Amniotic epithelial cell (primary cell): ENCODE data around the gene ATG16L2.
A peak's percentile ranks its signal among the peaks of the same experiment; 100 is the strongest.
"Not testable (repeated sequence)": the region's sequence is repeated elsewhere in the genome, so short reads cannot be mapped to it uniquely, and the experiment has no call there.

Experiments used
- DNase-seq: peaks from one replicate; pipeline ENCODE4 v3.0.0-alpha.2; 2010; ENCODE audit warnings: low read depth

Gene ATG16L2

DNA sequence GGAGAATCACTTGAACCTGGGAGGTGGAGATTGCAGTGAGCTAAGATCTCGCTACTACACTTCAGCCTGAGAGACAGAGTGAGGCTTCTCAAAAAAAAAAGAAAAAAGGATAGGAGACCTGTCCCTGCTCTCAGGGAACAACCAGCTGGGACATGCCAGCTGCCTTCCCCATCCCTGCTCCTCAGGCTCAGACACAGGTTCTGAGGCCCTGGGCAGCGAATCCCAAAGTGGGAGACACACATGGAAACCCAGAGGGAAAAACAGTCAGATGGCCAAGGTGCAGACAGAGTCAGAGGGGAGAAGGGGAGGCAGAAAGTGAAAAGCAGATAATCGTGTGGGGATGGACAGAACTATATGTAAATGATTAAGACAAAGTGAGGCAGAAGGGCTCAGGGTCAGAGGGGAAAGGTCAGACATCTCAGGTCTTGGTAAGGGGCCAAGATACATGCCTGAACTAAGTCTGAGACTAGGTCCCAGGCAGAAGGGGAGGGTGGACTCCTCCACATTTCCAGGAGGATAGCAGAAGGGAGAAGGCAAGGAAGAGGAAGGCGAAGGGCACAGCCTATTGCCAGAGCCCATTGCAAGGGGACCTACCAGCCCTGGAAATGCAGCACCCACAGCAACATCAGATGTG is 34.6 kb upstream of the ATG16L2 start:
- DNase-seq = no peak

DNA sequence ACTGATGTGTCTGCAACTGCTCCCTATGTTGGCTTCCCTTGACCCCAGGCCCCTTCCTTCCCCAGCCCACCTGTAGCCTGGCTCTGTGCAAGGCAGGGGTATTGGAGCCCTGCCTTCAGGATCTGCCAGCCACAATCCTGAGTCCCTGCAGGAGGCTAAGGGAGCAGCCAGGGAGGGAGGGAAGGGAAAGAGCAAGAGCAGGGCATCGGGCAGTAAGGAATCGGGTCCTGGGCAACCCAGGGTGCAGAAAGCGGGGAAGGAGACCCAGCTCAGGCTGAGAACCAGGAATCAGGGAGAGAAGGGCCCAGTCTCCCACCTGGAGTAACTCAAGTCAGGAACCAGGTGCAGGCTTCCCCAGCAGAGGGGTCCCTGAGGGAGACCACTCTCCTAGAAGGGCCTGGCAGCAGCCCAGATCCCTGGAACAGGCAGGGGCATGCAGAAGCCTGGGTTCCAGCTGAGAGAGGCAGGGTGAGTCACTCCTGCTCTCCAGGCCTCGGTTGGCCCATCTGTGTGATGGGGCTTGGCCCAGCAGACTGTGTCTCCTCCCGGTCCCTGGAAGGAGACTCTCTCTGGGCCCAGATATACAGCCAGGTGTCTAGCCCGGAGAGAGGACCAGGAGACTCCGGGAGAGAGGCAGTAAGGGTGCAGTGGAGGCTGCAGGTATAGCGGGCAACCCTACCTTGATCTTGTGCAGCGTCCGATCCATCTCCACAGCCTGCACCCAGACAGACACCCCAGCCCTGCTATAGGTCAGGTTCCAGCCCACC is 33.7 kb upstream of the ATG16L2 start:
- no peak for DNase-seq

DNA sequence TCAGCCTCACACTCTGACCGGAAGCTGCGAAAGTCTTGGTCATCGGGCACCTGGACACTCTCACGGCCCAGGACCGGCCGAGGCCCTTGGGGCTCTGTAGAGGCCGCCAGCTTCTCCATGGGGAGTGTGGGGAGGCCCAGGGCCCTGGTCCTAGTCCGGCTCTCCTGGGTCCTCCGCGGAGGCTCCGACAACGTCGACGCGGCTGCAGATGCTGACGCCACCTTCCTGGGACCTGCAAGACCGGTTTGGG is 33.2 kb upstream of the ATG16L2 start:
- DNase-seq = no peak

DNA sequence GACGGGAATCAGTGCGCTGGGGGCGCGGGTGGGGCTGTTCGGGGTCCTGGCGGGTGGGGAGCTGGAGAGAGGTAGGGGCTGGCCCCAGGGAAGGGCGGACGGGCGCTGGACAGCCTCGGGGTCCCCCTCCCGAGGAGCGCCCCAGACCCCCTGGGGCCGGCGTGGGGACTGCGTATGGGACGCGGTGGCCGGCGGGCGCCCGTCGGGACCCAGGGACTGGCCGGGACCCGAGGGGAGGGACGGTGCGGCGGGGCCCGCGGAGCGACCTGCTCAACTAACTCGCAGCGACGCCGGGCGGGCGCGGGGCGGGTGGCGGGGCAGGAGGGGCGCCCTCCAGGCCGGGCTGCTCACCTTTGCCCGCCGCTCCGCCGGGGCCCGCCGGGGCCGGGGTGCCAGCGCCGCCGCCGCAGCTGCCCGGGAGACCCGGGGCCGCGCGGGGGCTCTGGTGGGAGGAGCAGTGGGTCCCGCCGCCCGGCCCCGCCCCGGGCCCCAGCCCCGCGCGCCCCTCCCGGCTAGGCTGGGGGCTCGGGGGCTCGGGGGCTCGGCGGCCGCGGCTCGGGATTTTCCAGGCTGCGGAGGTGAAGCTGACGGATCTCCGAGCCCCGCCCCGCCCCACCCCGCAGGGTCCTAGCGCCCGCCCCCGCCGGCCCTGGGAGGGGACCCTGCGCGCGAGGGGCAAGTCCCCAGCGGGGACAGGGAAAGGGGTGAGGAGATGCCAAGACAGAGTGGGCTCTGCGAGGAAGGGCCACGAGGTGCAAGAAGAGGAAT is 32.7 kb upstream of the ATG16L2 start:
- DNase-seq = no peak

DNA sequence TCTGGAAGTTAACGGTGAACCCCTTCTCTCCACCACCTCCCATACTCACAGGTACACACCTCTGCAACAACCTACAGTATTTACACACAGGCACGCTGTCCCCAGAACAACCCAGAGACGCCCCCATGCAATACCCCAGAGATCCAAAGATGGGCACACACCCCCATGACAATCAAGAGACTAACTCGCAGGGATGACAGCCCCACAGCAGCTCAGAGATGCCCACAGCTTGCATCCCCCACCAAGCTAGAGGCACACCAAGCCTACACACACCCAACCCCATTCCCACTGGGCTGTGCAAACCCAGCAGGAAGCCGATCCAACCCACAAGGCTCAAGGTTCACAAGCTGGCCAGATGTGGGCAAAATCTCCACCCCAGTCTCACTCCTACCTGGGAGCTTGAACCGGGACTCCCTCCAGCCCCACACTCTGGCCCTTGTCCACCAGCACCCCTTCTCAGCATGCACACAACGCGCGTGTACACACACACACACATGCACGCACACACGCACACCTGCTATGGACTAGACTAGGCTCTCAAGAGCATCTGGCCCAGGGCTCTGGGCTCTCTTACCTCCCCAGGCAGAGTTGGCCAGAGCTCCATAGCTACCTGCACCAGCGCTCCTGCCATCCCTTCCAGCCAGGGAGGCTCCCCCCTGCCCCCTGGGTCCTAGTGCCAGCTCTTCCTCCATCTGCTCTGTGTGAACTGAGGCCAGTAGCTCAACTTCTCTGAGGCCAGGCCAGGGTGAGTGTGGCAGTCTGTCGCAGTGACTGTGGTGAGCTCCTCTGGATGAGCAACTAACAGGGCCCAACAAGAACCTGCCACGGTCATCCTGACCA is 31.9 kb upstream of the ATG16L2 start:
- DNase-seq = no peak

DNA sequence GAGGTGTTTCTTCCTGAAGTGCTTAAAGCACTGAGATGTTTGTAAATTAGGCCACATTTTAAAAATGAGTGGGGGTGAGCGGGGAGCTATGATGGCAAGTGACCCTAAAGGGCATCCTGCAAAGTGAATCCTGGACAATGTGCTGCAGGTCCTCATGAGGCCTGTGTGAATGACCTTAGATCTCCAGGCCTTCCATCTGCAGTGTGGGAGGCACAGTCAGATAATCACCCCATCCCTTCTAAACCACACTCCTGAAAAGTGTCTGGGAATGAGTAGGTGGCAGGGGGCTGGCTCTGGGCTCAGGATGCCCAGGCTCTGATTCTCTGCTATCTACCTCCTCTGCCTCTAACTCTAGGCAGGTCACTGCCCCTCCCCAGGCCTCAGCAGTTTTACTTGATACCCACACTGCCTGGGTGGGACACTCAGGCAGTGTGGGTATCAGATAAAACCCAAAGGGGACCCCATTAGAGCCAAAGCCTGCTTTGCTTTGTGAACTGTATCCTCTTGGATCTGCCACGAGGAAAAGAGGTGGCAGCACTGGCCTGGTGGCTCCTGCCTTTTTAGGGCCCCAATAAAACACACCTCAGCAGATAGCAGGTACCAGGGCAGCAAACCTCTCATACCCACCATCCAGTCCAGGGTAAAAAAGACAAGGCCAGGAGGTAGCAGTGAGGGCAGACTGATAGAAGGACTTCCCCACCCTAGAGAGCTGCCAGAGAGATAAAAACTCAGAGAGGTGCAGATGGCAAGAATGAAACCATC is 30.9 kb upstream of the ATG16L2 start:
- DNase-seq = no peak

DNA sequence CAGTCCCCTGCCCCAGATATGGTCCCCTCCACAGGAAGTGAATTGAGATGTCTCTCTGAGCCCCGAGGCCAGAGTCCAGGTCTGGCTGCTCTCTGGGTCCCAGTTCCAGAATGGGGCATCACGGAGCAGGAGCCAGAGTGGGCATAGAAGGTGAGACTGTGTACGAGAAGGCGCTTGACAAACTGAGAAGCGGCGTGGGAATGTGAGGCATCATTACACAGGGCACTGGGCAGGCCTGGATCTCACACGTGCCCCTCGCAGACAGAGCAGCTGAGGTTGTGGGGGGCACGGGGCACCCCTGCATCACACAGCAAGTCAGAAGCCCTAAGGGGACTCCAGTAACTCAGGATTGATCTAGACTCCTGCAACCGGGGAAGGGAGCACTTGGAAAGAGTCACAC is 29.5 kb upstream of the ATG16L2 start:
- no peak for DNase-seq

DNA sequence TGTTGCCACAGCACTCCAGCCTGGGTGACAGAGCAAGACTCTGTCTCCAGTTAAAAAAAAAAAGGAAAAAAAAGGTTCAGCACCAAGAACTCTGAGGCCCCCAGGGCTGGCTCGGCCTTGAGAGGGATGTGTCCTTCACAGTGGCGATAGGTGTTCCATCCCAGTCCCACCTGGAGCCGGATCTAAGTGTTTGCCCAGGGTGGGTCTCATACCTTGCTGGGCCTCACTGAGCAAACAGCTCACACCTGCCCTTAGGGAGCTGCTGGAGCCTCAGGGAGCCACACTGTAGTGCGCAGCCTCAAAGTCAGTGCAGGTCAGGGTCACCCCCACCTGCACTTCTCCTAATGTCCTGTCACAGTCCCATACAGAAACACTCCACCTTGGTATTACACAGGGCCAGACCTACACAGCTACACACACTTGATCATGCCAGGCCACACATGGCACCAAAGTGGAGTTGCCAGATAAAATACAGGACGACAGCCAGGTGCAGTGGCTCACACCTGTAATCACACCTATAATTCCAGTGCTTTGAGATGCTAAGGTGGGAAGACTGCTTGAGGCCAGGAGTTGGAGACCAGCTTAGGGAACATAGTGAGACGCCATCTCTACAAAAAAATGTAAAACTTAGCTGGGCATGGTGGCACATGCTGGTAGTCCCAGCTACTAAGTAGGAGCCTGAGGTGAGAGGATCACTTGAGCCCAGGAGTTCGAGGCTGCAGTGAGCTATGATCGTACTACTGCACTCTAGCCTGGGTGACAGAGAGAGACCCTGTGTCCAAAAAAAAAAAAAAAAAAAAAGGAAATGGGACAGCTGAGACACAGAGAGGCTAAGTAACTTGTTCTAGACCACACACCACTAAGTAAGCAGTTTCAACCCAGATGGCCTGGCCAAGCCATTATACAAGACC is 27.7 kb upstream of the ATG16L2 start:
- no peak for DNase-seq

DNA sequence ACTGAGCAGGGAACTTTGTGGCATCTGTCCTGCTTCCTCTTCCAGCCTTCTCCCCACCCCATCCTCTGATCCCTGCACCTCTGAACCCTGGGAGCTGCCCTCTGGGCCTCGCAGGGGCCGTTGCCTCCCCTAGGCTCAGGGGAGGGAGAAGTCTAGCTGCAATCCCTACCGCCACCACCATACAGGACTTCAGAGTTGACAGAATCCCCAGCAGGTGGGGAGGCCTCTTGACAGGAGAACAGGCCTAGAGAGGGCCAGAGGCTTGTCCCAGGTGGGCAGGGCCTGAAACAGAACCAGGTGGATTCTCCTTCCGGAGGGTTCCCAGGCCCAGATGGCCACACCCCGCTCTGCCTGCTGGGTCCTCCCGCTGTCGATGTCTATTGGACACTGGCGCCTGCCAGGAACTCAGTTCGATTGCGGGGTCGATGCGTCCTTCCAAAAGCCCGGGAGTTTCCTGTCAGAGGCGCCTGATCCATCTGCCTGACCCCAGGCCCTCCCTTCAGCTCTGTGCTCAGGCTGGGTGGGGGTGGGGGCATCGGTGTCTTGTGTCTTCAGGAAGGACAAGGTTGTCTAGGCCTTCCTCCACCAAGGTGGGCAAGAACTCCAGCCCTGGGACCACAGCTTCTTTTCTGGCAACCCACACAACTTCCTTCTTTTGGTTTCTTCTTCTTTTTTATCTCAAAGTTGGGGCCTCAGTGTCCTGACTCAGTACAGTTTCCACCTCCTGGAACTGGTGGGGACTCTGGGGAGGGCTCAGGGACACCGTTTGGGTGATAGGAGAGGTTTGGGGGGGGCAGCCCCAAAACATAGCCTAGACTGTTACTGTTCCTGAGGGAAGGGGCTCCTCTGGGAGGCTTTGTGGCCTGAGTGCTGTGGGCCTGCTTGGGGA is 26.8 kb upstream of the ATG16L2 start:
- no peak for DNase-seq

DNA sequence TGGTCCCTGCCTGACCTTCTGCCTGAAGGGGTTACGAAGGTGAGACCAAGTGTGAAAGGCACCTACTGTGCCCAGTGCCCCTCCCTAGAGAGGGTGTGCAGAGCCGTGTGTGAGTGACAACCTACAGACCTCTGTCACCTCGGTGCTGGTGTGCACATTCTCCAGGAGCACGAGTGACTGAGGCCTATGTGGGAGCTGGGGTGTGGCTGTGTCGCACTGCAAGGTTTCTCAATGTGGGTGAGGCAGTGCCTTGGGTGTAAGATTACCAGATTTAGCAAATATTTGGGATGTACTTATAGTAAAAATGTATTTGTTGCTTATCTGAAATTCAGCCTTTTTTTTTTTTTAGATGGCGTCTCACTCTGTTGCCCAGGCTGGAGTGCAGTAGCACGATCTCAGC is 26.0 kb upstream of the ATG16L2 start:
- no peak for DNase-seq

DNA sequence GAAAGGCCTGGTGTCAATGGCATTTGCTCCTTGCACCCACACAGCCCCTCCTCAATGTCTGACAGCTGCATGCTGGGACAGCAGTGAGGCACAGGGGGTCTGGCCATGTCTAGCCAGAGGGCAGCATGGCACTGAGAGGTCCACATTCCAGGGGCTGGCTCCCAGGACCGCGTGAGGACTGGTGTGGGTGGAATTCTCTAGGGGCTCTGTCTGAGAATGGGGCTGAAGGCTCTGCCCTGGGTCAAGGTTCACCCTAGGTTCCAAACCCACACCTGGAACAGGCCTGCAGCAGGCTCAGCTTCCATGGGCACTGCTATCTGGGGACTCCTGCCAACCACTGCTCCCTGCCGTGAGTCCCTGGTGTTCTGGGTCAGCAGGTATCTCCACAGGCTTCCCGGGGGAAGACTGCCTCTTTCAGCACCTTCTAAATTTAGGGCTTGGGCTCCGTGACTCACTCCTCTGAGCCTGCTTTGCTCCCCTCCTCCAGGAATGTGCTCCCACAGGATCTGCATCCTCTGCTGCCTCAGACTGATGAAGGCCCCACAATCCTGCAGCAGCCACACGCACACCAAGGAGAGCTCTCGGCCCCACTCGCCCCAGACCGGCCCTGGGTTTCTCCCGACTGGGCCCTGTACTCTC is 24.6 kb upstream of the ATG16L2 start:
- DNase-seq = peak; percentile 47

DNA sequence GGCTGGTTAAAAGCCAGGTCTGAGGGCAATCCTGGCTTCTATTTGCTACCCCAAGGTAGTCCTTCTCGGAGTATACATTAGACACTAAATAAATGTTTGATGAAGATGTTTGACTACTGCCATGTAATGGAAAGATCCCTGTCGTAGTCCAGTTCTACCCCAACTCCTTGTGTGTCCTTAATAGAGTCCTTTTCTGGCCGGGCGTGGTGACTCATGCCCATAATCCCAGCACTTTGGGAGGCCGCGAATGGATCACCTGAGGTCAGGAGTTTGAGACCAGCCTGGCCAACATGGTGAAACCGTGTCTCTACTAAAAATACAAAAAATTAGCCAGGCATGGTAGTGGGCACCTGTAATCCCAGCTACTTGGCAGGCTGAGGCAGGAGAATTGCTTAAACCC is 23.0 kb upstream of the ATG16L2 start:
- DNase-seq = not testable (repeated sequence)

DNA sequence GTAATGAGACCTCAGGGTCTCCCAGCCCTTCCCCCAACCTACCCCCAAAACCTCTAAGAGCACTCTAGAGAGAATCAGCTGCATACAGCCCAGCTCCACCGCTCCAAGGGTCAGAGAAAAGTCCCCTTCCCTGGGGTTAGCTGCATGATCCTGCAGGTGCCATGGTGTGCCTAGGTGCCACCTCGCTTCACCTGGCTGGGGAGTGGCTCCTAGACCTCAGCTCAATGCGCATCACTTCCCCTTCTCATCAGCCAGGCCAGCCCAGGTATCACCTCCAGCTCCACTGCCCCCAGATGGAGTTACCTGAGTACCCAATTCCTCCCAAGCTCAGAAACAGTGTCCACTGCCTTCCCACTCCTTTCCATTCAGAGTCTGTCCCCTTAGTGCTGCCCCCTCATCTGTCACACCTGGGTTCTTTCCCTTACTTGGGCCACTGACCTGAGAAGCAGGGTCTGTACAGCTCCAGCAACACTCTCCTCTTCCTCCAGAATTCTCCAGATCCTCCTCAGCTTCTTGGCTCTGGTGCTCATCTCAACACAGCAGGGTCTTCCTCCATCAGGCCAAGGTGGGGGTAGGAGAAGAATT is 21.7 kb upstream of the ATG16L2 start:
- no peak for DNase-seq

DNA sequence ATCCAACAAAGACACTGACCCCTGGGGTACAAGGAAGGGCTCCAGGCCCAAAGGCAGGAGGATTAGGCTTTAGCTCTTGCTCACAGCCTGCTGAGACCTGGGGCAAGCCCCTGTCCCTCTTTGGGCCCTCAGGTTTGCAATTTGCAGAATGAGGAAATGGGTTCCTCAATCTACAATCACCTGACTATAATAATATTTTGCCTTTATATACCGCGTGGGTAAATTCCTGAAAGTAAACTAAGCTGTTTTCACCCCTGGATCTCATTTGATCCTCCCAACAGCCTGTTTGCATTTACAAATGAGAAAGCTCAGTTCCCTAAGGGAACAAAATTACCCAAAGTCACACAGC is 21.2 kb upstream of the ATG16L2 start:
- no peak for DNase-seq

DNA sequence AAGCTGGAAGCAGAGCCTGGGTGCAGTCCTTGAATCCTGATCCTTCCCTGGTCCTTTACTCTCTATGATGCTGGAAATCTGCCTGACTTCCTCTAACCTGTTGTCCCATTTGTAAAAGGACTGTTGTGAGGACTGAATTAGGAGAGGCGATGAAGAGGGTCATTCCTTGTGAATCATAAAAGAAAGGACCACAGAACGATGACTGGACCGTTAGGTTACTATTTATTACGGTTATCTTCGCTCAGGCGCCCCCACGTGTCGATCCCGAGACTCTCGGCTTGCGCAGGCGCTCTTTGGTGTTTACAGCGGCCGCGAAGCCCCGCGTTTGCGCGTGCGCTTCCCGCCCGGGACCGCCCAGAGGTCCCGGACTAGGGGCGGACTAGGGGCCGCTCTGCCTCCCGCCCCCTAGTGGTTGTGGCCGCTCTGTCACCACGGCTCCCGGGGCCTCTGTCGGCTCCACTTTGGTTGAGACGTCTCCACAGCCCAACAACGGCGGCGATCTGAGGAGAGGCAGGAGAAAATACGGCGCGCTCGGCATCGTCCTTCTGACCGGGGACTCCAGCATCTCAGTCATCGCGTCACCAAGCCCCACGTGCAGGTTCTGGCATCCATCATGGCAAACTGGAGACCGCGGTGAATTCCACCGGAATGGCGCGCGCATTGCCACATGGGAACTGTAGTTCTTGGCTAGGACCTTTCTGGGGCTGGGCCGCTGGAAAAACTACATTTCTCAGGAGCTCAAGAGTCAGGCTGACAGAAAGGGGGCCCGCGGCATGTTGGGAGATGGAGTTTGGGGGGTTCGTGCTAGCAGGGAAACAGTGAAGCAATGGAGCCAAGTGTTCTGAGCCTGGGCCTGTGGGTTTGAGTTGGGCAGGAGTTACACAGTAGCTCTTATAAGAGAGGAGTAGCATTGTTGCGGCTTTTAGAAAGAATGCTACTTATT is 20.5 kb upstream of the ATG16L2 start, which contains the start of gene STARD10:
Gene STARD10 (minus strand): TSS at position 623 of the 943 bp plus-strand sequence. CDS start 12,866 bp downstream, outside the sequence.
- DNase-seq = peak; percentile 92

DNA sequence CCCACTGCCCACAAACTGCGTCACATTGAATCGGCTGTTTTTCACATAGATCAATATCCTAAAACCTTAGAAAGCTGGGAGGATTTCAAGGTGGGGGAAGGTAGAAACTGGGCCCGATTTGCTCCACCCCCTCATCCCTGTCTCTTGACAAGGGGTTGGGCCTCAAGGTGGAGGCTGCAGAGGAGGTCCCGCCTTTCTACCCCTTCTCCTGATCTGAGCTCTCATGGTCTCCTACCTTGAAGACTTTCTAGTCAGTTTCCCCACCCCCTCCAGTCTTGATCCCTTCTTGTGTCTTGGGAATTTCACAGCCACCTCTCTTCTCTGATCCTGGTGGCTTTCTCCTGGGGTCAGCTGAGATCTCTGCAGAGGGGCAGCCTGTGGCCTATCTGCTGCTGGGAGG is 15.8 kb upstream of the ATG16L2 start:
- no peak for DNase-seq

DNA sequence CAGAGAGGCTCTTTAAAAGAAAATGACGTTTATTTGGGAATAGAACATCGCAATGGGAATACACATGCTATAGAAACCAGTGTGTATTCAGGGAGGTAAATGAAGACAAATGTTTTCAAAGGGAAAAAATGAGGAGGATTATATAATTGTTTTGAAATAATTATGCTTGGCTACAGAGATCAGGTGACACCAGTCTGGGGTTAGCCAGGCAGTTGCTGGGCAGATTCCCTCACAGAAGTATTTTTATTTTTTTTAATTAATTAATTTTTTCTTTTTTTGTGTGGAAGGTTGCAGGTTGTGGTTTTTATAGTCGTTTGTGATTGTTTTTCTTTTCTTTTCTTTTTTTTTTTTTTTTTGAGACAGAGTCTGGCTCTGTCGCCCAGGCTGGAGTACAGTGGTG is 14.8 kb upstream of the ATG16L2 start:
- DNase-seq = no peak

DNA sequence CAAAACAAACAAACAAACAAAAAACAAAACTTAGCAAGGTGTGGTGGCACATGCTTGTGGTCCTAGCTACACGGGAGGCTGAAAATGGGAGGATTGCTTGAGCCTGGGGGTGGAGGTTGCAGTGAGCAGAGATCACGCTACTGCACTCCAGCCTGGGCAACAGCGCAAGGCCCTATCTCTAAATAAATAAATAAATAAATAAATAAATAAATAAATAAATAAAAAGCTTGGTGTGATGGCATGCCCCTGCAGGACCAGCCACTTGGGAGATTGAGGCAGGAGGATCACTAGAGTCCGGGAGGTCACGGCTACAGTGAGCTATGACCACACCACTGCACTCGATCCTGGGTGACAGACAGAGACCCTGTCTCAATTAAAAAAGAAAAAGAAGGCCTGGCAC is 11.4 kb upstream of the ATG16L2 start:
- no peak for DNase-seq
